ENCODE measurements around the gene NAP1L4.

DNA sequence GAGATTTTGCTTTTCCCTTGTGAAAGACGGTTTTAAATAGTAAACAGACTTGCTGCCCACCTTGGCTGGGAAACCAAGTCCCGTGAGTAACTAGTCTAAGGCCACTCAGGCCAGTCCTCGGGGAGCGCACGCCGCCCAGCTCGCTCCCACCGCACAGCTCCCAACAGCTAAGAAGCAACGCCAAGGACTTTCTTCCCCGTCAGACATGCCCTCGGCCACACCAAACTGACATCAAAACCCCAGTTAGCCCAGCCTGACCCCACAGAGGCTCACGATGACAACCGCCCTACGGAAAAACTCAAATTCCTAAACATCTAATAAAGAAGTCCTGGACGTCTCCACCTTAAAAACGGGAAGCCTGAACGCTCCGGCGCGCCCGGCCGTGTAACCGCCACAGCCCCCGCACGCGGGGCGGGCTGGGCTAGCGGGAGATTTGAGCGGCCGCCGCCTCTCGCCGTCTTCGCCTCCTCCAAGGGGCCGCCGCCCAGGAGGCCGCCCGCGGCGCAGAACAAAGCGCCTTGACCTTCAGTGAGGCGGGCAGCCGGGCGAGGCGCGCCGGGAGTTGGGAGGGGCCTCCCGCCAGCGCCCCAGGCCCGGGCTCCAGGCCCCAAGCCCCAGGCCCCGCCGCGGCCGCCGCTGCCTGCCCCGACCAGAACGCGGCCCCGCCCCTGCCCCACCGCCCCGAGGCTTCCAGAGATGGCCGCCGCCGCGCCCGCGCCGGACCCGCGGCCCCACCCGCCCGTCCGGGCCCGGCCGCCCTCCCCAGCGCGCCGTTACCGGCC lies 486 bp downstream of the NAP1L4 start:
- no peak for TF ChIP-seq CTCF (IDR thresholded peaks at IDR 0.05)
- no peak for TF ChIP-seq FOXM1 (IDR thresholded peaks at IDR 0.05; ENCODE audit: low read depth)
- TF ChIP-seq PBX3 (IDR thresholded peaks at IDR 0.05): no peak
- no peak for TF ChIP-seq EP300 (IDR thresholded peaks at IDR 0.05; ENCODE audit: borderline replicate concordance in 1 of 2, low read depth in 1 of 2, low read length in 1 of 2)
- no peak for TF ChIP-seq YY1 (IDR thresholded peaks at IDR 0.05; ENCODE audit: low read depth)
- TF ChIP-seq RFX5 (IDR thresholded peaks at IDR 0.05; ENCODE audit: low read length): no peak
- no peak for TF ChIP-seq SMC3 (IDR thresholded peaks at IDR 0.05; ENCODE audit: low read depth, low read length)
- TF ChIP-seq RXRA (IDR thresholded peaks at IDR 0.05; ENCODE audit: borderline replicate concordance, low read depth): no peak

All from SK-N-SH (cell line).